ENCODE measurements around the gene C12orf57.

DNA sequence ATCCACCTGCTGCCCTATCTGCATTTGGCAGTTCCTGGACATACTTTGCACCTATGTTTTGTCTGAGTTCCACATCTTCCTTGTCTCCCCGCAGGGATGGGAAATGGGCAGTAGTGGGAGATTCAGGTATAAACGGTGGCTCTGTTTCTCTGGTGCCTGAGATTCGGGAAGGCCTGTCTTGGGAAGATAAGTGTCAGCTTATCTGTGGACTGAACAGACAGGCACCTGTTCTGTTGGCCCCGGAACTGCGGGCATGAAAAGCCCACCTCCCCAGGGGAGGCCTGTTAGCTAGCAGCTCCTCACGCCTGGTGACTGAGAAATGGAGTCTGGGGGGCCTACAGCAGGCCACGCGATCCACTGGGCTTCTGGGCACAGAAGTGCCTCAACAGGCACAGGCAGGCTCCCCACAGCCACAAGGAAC is 20.8 kb downstream of the C12orf57 start:
- TF ChIP-seq POLR2A (IDR thresholded peaks at IDR 0.05), result no peak
- TF ChIP-seq, protein P1, sequence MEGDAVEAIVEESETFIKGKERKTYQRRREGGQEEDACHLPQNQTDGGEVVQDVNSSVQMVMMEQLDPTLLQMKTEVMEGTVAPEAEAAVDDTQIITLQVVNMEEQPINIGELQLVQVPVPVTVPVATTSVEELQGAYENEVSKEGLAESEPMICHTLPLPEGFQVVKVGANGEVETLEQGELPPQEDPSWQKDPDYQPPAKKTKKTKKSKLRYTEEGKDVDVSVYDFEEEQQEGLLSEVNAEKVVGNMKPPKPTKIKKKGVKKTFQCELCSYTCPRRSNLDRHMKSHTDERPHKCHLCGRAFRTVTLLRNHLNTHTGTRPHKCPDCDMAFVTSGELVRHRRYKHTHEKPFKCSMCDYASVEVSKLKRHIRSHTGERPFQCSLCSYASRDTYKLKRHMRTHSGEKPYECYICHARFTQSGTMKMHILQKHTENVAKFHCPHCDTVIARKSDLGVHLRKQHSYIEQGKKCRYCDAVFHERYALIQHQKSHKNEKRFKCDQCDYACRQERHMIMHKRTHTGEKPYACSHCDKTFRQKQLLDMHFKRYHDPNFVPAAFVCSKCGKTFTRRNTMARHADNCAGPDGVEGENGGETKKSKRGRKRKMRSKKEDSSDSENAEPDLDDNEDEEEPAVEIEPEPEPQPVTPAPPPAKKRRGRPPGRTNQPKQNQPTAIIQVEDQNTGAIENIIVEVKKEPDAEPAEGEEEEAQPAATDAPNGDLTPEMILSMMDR (IDR thresholded peaks at IDR 0.05 in 4 of 5, conservative IDR thresholded peaks at IDR 0.05 in 1 of 5), result no peak

All from gastrocnemius medialis (tissue), 4 donors.